ENCODE results near the gene TECTA. TPM values are rescaled to one million over a fixed set of nuclear protein-coding genes. Genes with fewer than 3 reads are reported as not detected.

The TECTA gene
- polyA plus RNA-seq, 1 donor (not counting 4 experiments of a cell fraction or from before 2014, with no cell fraction given), result 0.17 TPM

DNA sequence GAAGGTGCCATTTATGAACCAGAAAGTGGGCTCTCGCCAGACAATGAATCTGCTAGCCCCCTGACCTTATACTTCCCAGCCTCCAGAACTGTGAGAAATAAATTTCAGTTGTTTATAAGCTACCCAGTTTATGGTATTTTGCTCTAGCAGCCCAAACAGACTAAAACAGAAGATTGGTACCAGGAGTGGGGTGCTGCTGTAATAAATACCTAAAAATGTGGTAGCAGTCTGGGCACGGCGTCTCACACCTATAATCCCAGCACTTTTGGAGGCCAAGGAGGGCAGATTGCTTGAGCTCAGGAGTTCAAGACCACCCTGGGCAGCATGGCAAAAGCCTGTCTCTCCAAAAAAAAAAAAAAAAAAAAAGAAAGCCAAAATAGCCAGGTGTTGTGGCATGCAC lies 21.3 kb downstream of the TECTA start:
- FAIRE-seq (no peak), DNase-seq (ENCODE audit: low read depth, low spot score) (no peak)
- dilution Hi-C loops (cut with MboI; ENCODE audit: extremely low pct_ligation_motif_present, low sequenced_read_pairs), result no loop called here
- peaks cover 2% of the 10 kb centered on the region for H3K9me3 ChIP-seq (ENCODE audit: control insufficient read depth, low read depth, low read length)
- no peaks in the 10 kb centered on the region for H3K4me1 ChIP-seq (ENCODE audit: control insufficient read depth, extremely low read depth, insufficient read depth, low read length)
- no peak overlapping the region for H3K27ac ChIP-seq (ENCODE audit: control insufficient read depth, insufficient read depth, low read length)
- H3K9ac ChIP-seq (ENCODE audit: control insufficient read depth, extremely low read depth, insufficient read depth, low read length), result no peak overlapping the region
- TF ChIP-seq, protein P1, sequence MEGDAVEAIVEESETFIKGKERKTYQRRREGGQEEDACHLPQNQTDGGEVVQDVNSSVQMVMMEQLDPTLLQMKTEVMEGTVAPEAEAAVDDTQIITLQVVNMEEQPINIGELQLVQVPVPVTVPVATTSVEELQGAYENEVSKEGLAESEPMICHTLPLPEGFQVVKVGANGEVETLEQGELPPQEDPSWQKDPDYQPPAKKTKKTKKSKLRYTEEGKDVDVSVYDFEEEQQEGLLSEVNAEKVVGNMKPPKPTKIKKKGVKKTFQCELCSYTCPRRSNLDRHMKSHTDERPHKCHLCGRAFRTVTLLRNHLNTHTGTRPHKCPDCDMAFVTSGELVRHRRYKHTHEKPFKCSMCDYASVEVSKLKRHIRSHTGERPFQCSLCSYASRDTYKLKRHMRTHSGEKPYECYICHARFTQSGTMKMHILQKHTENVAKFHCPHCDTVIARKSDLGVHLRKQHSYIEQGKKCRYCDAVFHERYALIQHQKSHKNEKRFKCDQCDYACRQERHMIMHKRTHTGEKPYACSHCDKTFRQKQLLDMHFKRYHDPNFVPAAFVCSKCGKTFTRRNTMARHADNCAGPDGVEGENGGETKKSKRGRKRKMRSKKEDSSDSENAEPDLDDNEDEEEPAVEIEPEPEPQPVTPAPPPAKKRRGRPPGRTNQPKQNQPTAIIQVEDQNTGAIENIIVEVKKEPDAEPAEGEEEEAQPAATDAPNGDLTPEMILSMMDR (optimal IDR thresholded peaks at IDR 0.05 in 1 of 3, IDR thresholded peaks at IDR 0.05 in 1 of 3, conservative IDR thresholded peaks at IDR 0.05 in 1 of 3; ENCODE audit: extremely low read depth in 1 of 3, insufficient read depth in 2 of 3, low read length in 3 of 3), result no peak
- no peak for TF ChIP-seq EZH2 (IDR thresholded peaks at IDR 0.05; ENCODE audit: low read length)
- no peak overlapping the region for H3K4me3 ChIP-seq (ENCODE audit: control insufficient read depth in 2 of 3, extremely low read depth in 1 of 3, insufficient read depth in 2 of 3, low read depth in 1 of 3, low read length in 3 of 3)
- no peaks in the 10 kb centered on the region for H4K20me1 ChIP-seq (ENCODE audit: control insufficient read depth, extremely low read depth, insufficient read depth, low read length)
- no peaks in the 10 kb centered on the region for H3K36me3 ChIP-seq (ENCODE audit: control insufficient read depth in 2 of 2, extremely low read depth in 1 of 2, insufficient read depth in 2 of 2, low read length in 2 of 2)
- H2AFZ ChIP-seq (ENCODE audit: control insufficient read depth, low read length), result no peak overlapping the region
- no peak overlapping the region for H3K4me2 ChIP-seq (ENCODE audit: control insufficient read depth, extremely low read depth, insufficient read depth, low read depth, low read length)
- H3K79me2 ChIP-seq (ENCODE audit: control insufficient read depth, insufficient read depth, low read length), result no peaks in the 10 kb centered on the region
- H3K27me3 ChIP-seq (ENCODE audit: control insufficient read depth, extremely low read depth, insufficient read depth, low read length), result no peaks in the 10 kb centered on the region
- H3K9me1 ChIP-seq (ENCODE audit: control insufficient read depth, extremely low read depth, insufficient read depth, low read length), result no peaks in the 10 kb centered on the region

- DNase-seq (ENCODE audit: low read depth, low spot score) (no peak), FAIRE-seq (no peak)
- Histone ChIP-seq H3K9me3 (ENCODE audit: control insufficient read depth, low read depth, low read length) (peaks cover 2% of the 10 kb centered on the region), H3K9ac (ENCODE audit: control insufficient read depth, extremely low read depth, insufficient read depth, low read length) (no peak overlapping the region), H3K9me1 (ENCODE audit: control insufficient read depth, extremely low read depth, insufficient read depth, low read length) (no peaks in the 10 kb centered on the region), H3K4me1 (ENCODE audit: control insufficient read depth, extremely low read depth, insufficient read depth, low read length) (no peaks in the 10 kb centered on the region), H2AFZ (ENCODE audit: control insufficient read depth, low read length) (no peak overlapping the region), H3K36me3 (ENCODE audit: control insufficient read depth in 2 of 2, extremely low read depth in 1 of 2, insufficient read depth in 2 of 2, low read length in 2 of 2) (no peaks in the 10 kb centered on the region), H3K79me2 (ENCODE audit: control insufficient read depth, insufficient read depth, low read length) (no peaks in the 10 kb centered on the region), H4K20me1 (ENCODE audit: control insufficient read depth, extremely low read depth, insufficient read depth, low read length) (no peaks in the 10 kb centered on the region), H3K27ac (ENCODE audit: control insufficient read depth, insufficient read depth, low read length) (no peak overlapping the region), H3K4me3 (ENCODE audit: control insufficient read depth in 2 of 3, extremely low read depth in 1 of 3, insufficient read depth in 2 of 3, low read depth in 1 of 3, low read length in 3 of 3) (no peak overlapping the region), H3K27me3 (ENCODE audit: control insufficient read depth, extremely low read depth, insufficient read depth, low read length) (no peaks in the 10 kb centered on the region), H3K4me2 (ENCODE audit: control insufficient read depth, extremely low read depth, insufficient read depth, low read depth, low read length) (no peak overlapping the region)
- no peak for TF ChIP-seq EZH2 (IDR thresholded peaks at IDR 0.05; ENCODE audit: low read length)
- TF ChIP-seq, protein P1 (optimal IDR thresholded peaks at IDR 0.05 in 1 of 3, IDR thresholded peaks at IDR 0.05 in 1 of 3, conservative IDR thresholded peaks at IDR 0.05 in 1 of 3; ENCODE audit: extremely low read depth in 1 of 3, insufficient read depth in 2 of 3, low read length in 3 of 3), result no peak
- dilution Hi-C loops (cut with MboI; ENCODE audit: extremely low pct_ligation_motif_present, low sequenced_read_pairs), result no loop called here
Measured at GRCh38 chr11:121123496-121124069, 22.5 kb downstream of the TECTA start.
